Mucosa of rectum (tissue), 2 donors: ENCODE measurements around the gene ATXN1.

Source experiments
- H3K27ac ChIP-seq, 2 donors: one replicate each; pipeline ENCODE4 v1.7.0; 2013; ENCODE audit warnings: inconsistent platforms in 2 of 2, low read depth in 2 of 2, low read length in 2 of 2
- H3K27me3 ChIP-seq, 2 donors: one replicate each; pipeline ENCODE4 v1.7.0; 2013; ENCODE audit warnings: low read length in 2 of 2; ENCODE audit not compliant: control insufficient read depth in 2 of 2, insufficient read depth in 2 of 2
- H3K36me3 ChIP-seq, 2 donors: one replicate each; pipeline ENCODE4 v1.7.0; 2013; ENCODE audit warnings: low read length in 2 of 2; ENCODE audit not compliant: control insufficient read depth in 2 of 2, insufficient read depth in 2 of 2
- H3K4me1 ChIP-seq, 2 donors: one replicate each; pipeline ENCODE4 v1.7.0; 2013; ENCODE audit warnings: low read length in 2 of 2, mild to moderate bottlenecking in 1 of 2; ENCODE audit not compliant: control insufficient read depth in 2 of 2, insufficient read depth in 2 of 2
- H3K4me3 ChIP-seq, 2 donors: one replicate each; pipeline ENCODE4 v1.7.0; 2013; ENCODE audit warnings: low read length in 2 of 2
- H3K9ac ChIP-seq, 2 donors: one replicate each; pipeline ENCODE4 v1.7.0; 2013; ENCODE audit warnings: low read length in 2 of 2, low read depth in 1 of 2, mild to moderate bottlenecking in 1 of 2
- H3K9me3 ChIP-seq, 2 donors: one replicate each; pipeline ENCODE4 v1.7.0; 2013; ENCODE audit warnings: low read length in 2 of 2; ENCODE audit not compliant: control insufficient read depth in 2 of 2
- donor health status: healthy.
- donor health status: Normal muscosa, but diverticular disease.

ATXN1 gene

DNA sequence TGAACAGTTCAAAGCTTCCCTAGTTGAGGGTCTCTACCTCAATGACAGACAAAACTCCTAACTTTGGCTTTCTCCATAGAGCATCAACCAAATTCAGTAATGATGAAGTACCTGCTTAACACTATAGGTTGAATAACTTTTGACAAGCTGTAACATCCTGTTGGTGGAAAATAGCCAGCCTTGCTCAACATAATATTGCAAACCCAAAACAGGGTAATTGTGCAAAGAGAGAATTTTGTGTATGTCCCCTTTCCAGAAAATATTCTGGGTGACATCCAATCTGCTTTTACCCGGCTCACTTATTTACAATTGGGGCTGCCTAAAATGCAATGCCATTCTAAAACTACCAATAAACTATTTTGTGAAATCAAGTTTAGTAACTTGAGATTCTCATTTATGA is 72.8 kb downstream of the ATXN1 start:
- H3K27me3 ChIP-seq: no peaks in the 10 kb centered on the region
- no peak overlapping the region for H3K4me3 ChIP-seq
- H3K9ac ChIP-seq: no peak overlapping the region
- no peaks in the 10 kb centered on the region for H3K4me1 ChIP-seq
- no peak overlapping the region for H3K27ac ChIP-seq
- H3K9me3 ChIP-seq: no peaks in the 10 kb centered on the region
- no peaks in the 10 kb centered on the region for H3K36me3 ChIP-seq

DNA sequence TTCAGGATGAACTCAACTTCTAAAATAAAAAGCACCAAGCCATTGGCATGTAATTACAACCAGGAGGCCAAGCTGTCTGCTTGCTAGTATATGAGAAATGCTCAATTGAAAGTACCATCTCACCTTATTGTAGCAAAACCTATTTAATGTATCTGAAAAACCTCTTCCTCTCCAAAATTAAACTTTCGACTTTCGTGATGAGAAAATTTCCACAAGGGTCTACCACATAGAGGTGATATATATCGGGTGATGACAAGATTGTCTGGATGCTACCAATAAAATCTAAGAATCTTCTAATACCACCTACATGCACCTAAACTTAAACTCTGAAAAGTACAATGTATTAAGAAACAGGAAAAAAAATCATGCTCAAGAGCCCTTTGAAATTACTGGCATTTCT is 74.2 kb downstream of the ATXN1 start:
- no peaks in the 10 kb centered on the region for H3K9me3 ChIP-seq
- no peak overlapping the region for H3K4me3 ChIP-seq
- no peak overlapping the region for H3K9ac ChIP-seq
- H3K4me1 ChIP-seq: no peaks in the 10 kb centered on the region
- no peak overlapping the region for H3K27ac ChIP-seq
- H3K36me3 ChIP-seq: no peaks in the 10 kb centered on the region
- H3K27me3 ChIP-seq: no peaks in the 10 kb centered on the region

DNA sequence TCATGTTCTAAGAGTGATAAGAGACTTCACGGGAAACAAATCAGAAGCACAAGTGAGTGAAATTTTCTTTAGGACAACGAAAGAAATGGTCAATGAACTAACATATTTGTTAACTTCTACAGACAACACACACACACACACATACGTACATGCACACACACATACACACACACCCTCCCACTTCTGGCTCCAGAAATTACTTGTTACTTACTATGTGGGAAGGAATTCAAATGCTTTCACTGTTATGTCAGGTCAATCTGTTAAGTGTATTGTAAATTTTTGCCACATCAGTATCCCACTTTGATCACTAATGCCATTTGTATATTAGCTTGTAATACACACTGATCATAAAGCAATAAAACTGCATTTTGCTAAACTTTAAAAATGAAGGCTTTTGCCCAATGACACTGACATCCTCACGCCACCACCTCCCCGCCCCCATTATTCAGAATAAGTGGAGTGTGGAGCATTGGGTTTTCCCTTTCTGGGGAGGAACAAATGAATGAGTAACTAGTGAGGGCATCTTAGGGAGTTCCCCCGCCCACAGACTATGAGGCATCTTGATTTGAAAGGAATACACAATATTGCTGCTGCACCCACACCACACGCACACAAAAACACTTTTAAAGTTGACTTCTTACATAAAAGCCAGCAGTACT is 76.2 kb downstream of the ATXN1 start:
- Histone ChIP-seq H3K4me1 (no peaks in the 10 kb centered on the region), H3K27me3 (no peaks in the 10 kb centered on the region), H3K36me3 (no peaks in the 10 kb centered on the region), H3K9me3 (no peaks in the 10 kb centered on the region), H3K27ac (no peak overlapping the region), H3K9ac (no peak overlapping the region), H3K4me3 (no peak overlapping the region)

DNA sequence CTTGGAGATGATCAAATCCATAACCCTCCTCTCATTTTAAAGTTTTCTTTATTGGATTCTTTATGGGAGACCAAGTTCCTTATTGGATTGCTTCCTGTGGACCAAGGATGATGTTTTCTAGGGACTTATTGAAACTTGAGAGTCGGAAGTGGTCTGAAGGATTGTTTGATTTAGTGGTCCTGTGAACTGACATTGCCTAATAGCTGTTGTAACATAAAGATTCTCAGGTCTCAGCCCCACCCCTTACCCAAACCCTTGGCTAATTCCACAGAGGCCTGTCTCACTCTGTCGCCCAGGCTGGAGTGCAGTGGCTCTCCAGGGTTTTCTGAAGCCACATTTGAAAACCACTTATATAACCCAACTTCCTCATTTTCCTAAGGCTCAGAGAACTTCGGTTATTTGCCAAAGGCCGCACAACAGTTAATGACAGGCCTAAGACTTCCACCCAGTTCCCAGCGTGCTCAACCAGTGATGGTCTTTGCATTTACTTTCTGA is 77.0 kb downstream of the ATXN1 start:
- Histone ChIP-seq H3K27ac (no peak overlapping the region), H3K9me3 (no peaks in the 10 kb centered on the region), H3K27me3 (no peaks in the 10 kb centered on the region), H3K9ac (no peak overlapping the region), H3K4me3 (no peak overlapping the region), H3K36me3 (no peaks in the 10 kb centered on the region), H3K4me1 (no peaks in the 10 kb centered on the region)

DNA sequence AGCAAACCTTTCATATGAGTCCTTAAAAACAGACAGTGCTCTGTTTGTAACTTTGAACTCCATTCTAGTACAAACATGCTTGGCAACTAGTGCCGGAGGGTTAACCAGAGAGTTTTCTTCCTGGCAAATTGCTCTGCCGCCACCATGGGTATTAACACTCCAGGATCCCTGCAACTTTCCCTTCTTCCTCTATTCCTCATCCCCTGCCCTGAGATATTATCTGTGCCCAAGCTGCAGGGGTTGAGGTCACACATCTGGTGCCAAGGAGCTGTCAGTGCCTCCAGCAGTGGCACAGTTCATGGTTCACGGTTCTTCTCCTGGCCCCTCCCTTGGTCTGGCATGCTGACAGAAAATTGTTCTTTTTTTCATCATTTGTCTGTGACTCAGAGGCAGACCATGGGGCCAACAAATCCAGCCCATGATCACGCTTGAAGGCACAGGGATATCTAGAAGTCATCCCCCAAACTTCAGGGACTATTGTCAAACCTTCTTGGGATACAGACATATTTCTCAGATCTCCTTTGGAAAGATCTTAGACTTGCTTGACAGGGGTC is 77.5 kb downstream of the ATXN1 start:
- H3K4me3 ChIP-seq: no peak overlapping the region
- no peak overlapping the region for H3K9ac ChIP-seq
- H3K36me3 ChIP-seq: no peaks in the 10 kb centered on the region
- H3K27me3 ChIP-seq: no peaks in the 10 kb centered on the region
- H3K4me1 ChIP-seq: no peaks in the 10 kb centered on the region
- no peak overlapping the region for H3K27ac ChIP-seq
- no peaks in the 10 kb centered on the region for H3K9me3 ChIP-seq

DNA sequence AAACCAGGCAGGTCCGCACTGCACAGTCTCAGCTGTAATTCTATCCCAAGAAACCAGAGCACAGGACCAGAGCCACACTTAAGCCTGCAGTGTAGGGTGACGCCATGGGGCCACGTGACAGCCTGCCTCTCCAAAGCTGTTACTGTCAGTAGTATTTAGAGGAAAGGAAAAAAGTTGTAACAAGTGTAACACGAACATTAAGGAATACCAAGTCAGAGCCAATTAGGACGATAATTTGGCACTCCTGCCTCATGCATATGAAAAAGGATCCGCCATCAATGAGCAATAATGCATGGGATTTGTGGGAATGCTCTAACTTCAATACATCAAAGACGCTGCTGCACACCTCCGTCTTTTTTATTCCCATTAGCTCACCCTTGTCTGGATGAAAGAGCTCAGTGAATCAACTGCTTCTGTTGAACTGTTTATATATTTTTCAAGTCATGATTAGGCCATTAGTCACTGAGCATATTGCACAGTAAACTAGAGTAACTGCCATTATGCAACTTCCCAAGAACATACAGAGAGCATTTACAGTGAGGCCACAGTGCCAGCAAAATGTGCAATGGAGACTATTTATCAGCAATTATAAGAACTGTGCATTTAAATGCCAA is 79.9 kb downstream of the ATXN1 start:
- H3K9me3 ChIP-seq: no peaks in the 10 kb centered on the region
- H3K4me1 ChIP-seq: no peaks in the 10 kb centered on the region
- no peak overlapping the region for H3K4me3 ChIP-seq
- no peak overlapping the region for H3K9ac ChIP-seq
- H3K36me3 ChIP-seq: no peaks in the 10 kb centered on the region
- H3K27ac ChIP-seq: no peak overlapping the region
- no peaks in the 10 kb centered on the region for H3K27me3 ChIP-seq

DNA sequence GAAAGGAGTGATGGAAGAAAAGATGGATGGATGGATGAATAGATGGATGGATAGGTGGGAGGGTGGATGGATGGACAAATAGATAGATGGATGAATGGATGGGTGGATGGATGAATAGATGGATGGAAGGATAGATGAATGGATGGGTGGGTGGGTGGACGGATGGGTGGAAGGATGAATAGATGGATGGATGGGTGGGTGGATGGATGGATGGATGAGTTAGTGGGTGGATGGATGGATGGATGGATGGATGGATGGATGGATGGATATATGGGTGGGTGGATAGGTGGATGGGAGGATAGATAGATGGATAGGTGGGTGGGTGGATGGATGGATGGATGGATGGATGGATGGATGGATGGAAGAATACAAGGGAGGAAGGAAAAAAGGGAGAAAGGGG is 82.2 kb downstream of the ATXN1 start:
- Histone ChIP-seq H3K9ac (no peak overlapping the region), H3K27ac (no peak overlapping the region), H3K4me3 (no peak overlapping the region), H3K4me1 (peaks cover 0 to 4% of the 10 kb centered on the region in 2 donors), H3K27me3 (no peaks in the 10 kb centered on the region), H3K9me3 (no peaks in the 10 kb centered on the region), H3K36me3 (no peaks in the 10 kb centered on the region)

DNA sequence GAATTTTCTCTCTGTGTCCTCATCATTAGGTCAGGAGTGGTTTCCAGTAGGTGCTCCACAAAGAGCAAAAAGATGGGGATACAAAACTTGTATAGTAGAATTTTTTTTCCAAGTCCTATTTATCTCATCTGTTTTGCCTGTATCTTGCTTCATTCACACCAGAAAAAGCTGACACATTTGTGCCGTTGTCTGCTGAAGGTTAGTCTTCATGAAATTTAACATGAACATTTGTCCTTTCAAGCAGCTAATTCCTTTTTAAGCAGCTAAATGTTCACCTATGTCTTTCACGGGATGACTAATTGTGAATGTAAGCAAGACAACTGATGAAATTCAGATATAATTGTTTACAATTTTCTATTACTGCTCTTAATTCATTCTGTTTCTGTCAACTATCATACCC is 83.8 kb downstream of the ATXN1 start:
- H3K9ac ChIP-seq: no peak overlapping the region
- peaks cover 0 to 4% of the 10 kb centered on the region in 2 donors for H3K4me1 ChIP-seq
- no peaks in the 10 kb centered on the region for H3K27me3 ChIP-seq
- H3K9me3 ChIP-seq: no peaks in the 10 kb centered on the region
- no peak overlapping the region for H3K27ac ChIP-seq
- no peaks in the 10 kb centered on the region for H3K36me3 ChIP-seq
- H3K4me3 ChIP-seq: no peak overlapping the region

DNA sequence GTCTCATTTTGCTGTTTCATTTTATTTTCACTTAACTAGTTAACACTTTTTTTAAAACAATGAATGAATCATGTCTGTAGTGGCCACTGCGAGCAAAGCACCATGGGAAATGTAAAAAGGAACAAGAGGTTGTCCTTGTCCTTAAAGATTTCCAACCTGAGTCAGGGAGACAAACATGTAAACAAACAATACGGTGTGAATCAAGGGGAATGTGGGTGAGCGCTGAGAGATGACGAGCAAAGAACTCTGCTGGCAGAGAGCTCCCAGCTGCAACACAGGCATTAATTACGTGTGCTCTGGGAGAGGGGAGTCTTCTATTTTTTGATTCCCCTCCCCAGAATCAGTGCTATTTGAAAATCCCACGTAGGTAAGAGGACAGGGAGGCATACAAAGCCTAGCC is 84.3 kb downstream of the ATXN1 start:
- H3K36me3 ChIP-seq: no peaks in the 10 kb centered on the region
- H3K27me3 ChIP-seq: no peaks in the 10 kb centered on the region
- H3K27ac ChIP-seq: no peak overlapping the region
- no peaks in the 10 kb centered on the region for H3K9me3 ChIP-seq
- H3K4me3 ChIP-seq: no peak overlapping the region
- no peak overlapping the region for H3K9ac ChIP-seq
- H3K4me1 ChIP-seq: peaks cover 0 to 4% of the 10 kb centered on the region in 2 donors

DNA sequence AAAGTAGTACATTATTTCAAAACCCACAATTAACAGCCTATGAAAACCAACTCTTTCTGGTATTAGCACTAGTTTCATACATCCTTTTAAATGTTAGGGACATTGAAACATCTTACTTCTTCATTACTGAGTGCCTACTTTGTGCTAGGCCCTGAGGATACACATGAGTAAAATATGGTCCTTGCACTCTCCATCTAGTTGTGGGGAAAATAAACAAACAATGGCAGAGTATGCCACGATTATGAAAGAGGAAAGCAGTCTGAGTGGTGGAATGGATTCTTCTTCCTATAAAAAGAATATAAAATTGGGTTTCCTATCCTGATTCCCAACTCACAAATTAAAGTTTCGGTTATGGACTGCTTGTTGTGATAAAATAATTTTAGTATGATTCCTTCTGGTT is 84.9 kb downstream of the ATXN1 start:
- H3K27me3 ChIP-seq: no peaks in the 10 kb centered on the region
- H3K4me1 ChIP-seq: peaks cover 0 to 4% of the 10 kb centered on the region in 2 donors
- H3K9me3 ChIP-seq: no peaks in the 10 kb centered on the region
- H3K9ac ChIP-seq: no peak overlapping the region
- H3K4me3 ChIP-seq: no peak overlapping the region
- H3K27ac ChIP-seq: no peak overlapping the region
- H3K36me3 ChIP-seq: no peaks in the 10 kb centered on the region
